H9 (cell line): ENCODE results near the gene DSG4. TPM values are rescaled to one million over a fixed set of nuclear protein-coding genes. Genes with fewer than 3 reads are reported as not detected.

Experiments used
- DNase-seq: peaks from one replicate; pipeline ENCODE4 v3.0.0-alpha.2; 2017
- H2AFZ ChIP-seq: one replicate; pipeline ENCODE4 v1.6.1; 2013; ENCODE audit warnings: mild to moderate bottlenecking, low read length, control low read depth, moderate library complexity
- H2AK5ac ChIP-seq: 2 replicates; pipeline ENCODE4 v1.6.1; 2013; ENCODE audit warnings: low read length, control low read depth, mixed read lengths; ENCODE audit not compliant: insufficient read length
- H2BK120ac ChIP-seq: one replicate; pipeline ENCODE4 v1.6.1; 2013; ENCODE audit warnings: low read depth, mild to moderate bottlenecking, low read length, control low read depth, inconsistent platforms; ENCODE audit not compliant: poor library complexity, severe bottlenecking
- H2BK12ac ChIP-seq: 2 replicates; pipeline ENCODE4 v1.6.1; 2013; ENCODE audit warnings: low read length, control low read depth, mixed read lengths, low read depth; ENCODE audit not compliant: insufficient read length
- H2BK15ac ChIP-seq: 2 replicates; pipeline ENCODE4 v1.6.1; 2013; ENCODE audit warnings: low read depth, low read length, control low read depth
- H2BK20ac ChIP-seq: one replicate; pipeline ENCODE4 v1.6.1; 2013; ENCODE audit warnings: low read depth, mild to moderate bottlenecking, low read length, control low read depth, inconsistent platforms; ENCODE audit not compliant: poor library complexity, severe bottlenecking
- H2BK5ac ChIP-seq: 2 replicates; pipeline ENCODE4 v1.6.1; 2013; ENCODE audit warnings: low read length, control low read depth, mixed read lengths; ENCODE audit not compliant: insufficient read length
- H3K14ac ChIP-seq: 2 replicates; pipeline ENCODE4 v1.6.1; 2013; ENCODE audit warnings: low read length, control low read depth; ENCODE audit not compliant: insufficient read depth
- H3K18ac ChIP-seq: 2 replicates; pipeline ENCODE4 v1.6.1; 2013; ENCODE audit warnings: low read depth, mild to moderate bottlenecking, mixed read lengths, low read length, control low read depth; ENCODE audit not compliant: insufficient read length
- H3K23ac ChIP-seq: 2 replicates; pipeline ENCODE4 v1.6.1; 2013; ENCODE audit warnings: low read length, control low read depth, mixed read lengths, low read depth; ENCODE audit not compliant: insufficient read length
- H3K23me2 ChIP-seq: 2 replicates; pipeline ENCODE4 v1.6.1; 2013; ENCODE audit warnings: low read depth, mild to moderate bottlenecking, mixed read lengths, low read length, control low read depth; ENCODE audit not compliant: insufficient read length, poor library complexity, severe bottlenecking
- H3K27ac ChIP-seq: 2 replicates; pipeline ENCODE4 v1.5.1; 2013; ENCODE audit warnings: low read length, control low read depth, mixed read lengths, low read depth; ENCODE audit not compliant: insufficient read length
- H3K27me3 ChIP-seq: 2 replicates; pipeline ENCODE4 v1.6.1; 2013; ENCODE audit warnings: low read length, control low read depth, inconsistent platforms; ENCODE audit not compliant: insufficient read depth
- H3K4ac ChIP-seq: 2 replicates; pipeline ENCODE4 v1.6.1; 2013; ENCODE audit warnings: low read depth, mild to moderate bottlenecking, control low read depth, inconsistent platforms, low read length, moderate library complexity
- H3K4me1 ChIP-seq: 2 replicates; pipeline ENCODE4 v1.6.1; 2013; ENCODE audit warnings: low read length, control low read depth, inconsistent platforms; ENCODE audit not compliant: insufficient read depth
- H3K4me2 ChIP-seq: 2 replicates; pipeline ENCODE4 v1.6.1; 2013; ENCODE audit warnings: low read length, control low read depth, mixed read lengths; ENCODE audit not compliant: insufficient read length, insufficient read depth
- H3K56ac ChIP-seq: 2 replicates; pipeline ENCODE4 v1.6.1; 2013; ENCODE audit warnings: low read depth, mild to moderate bottlenecking, mixed read lengths, low read length, control low read depth; ENCODE audit not compliant: insufficient read length
- H3K79me1 ChIP-seq: 2 replicates; pipeline ENCODE4 v1.6.1; 2013; ENCODE audit warnings: low read depth, mild to moderate bottlenecking, moderate library complexity, low read length, control low read depth, inconsistent platforms; ENCODE audit not compliant: insufficient read depth, poor library complexity, severe bottlenecking
- H3K79me2 ChIP-seq: 2 replicates; pipeline ENCODE4 v1.6.1; 2013; ENCODE audit warnings: low read length, control low read depth, inconsistent platforms; ENCODE audit not compliant: insufficient read depth
- H3K9ac ChIP-seq: 2 replicates; pipeline ENCODE4 v1.6.1; 2013; ENCODE audit warnings: low read length, control low read depth, mixed read lengths; ENCODE audit not compliant: insufficient read length; ENCODE audit errors: extremely low read depth
- H3K9me3 ChIP-seq: one replicate; pipeline ENCODE4 v1.6.1; 2013; ENCODE audit warnings: low read depth, low read length, inconsistent platforms; ENCODE audit not compliant: control insufficient read depth
- H3T11ph ChIP-seq: one replicate; pipeline ENCODE4 v1.6.1; 2013; ENCODE audit warnings: mild to moderate bottlenecking, low read length, control low read depth, inconsistent platforms
- H4K20me1 ChIP-seq: one replicate; pipeline ENCODE4 v1.6.1; 2013; ENCODE audit not compliant: control insufficient read depth, insufficient read length, insufficient read depth
- H4K5ac ChIP-seq: 2 replicates; pipeline ENCODE4 v1.6.1; 2013; ENCODE audit warnings: low read depth, mild to moderate bottlenecking, mixed read lengths, low read length, control low read depth; ENCODE audit not compliant: insufficient read length
- H4K8ac ChIP-seq: replicated peaks from 2 replicates; pipeline ENCODE4 v1.6.1; 2013; ENCODE audit warnings: low read length, control low read depth, mixed read lengths, low read depth; ENCODE audit not compliant: insufficient read length
- H4K91ac ChIP-seq: 2 replicates; pipeline ENCODE4 v1.6.1; 2013; ENCODE audit warnings: low read depth, mild to moderate bottlenecking, moderate library complexity, mixed read lengths, low read length, control low read depth; ENCODE audit not compliant: insufficient read length
- H3K27ac Mint-ChIP-seq, 3 experiments: 2 replicates in 2 of 3; 3 replicates in 1 of 3; pipeline ENCODE4 v1.8.0; 2020 to 2021; ENCODE audit warnings: mixed read lengths in 3 of 3, mild to moderate bottlenecking in 1 of 3, moderate library complexity in 1 of 3
- H3K27me3 Mint-ChIP-seq: 2 replicates; pipeline ENCODE4 v1.8.0; 2021; ENCODE audit warnings: low read depth, mild to moderate bottlenecking, moderate library complexity, mixed read lengths
- H3K36me3 Mint-ChIP-seq, 3 experiments: 2 replicates in 2 of 3; 3 replicates in 1 of 3; pipeline ENCODE4 v1.8.0; 2020 to 2021; ENCODE audit warnings: low read depth in 3 of 3, mixed read lengths in 3 of 3; ENCODE audit not compliant: insufficient read depth in 1 of 3
- H3K4me1 Mint-ChIP-seq, 2 experiments: 2 replicates each; pipeline ENCODE4 v1.8.0; 2020; ENCODE audit warnings: mixed read lengths in 2 of 2
- H3K4me3 Mint-ChIP-seq, 2 experiments: 2 replicates in 1 of 2; 3 replicates in 1 of 2; pipeline ENCODE4 v1.8.0; 2020 to 2021; ENCODE audit warnings: mild to moderate bottlenecking in 2 of 2, mixed read lengths in 2 of 2, moderate library complexity in 1 of 2
- H3K9me3 Mint-ChIP-seq, 2 experiments: 2 replicates in 1 of 2; 3 replicates in 1 of 2; pipeline ENCODE4 v1.8.0; 2020; ENCODE audit warnings: mild to moderate bottlenecking in 2 of 2, mixed read lengths in 2 of 2, moderate library complexity in 1 of 2
- WGBS: extraction: QIAGEN DNeasy Blood & Tissue Kit; methylation state at CpG from one replicate; pipeline ENCODE4 v1.1.7; 2013; ENCODE audit warnings: missing lambda C conversion rate, low lambda C conversion rate, mixed read lengths; ENCODE audit not compliant: insufficient read length; ENCODE audit errors: extremely low coverage; 5-methylcytosine and 5-hydroxymethylcytosine counted together
- total RNA-seq: library from RNA; stranded (reverse); gene quantifications from 2 replicates; pipeline ENCODE4 v1.2.1, GENCODE V29; 2021
- TF ChIP-seq, protein P1 (sequence below): fragments of 200-600 bp; sonication (generic); conservative IDR thresholded peaks from 3 replicates; pipeline ENCODE4 v1.8.0; 2021; ENCODE audit warnings: antibody characterized with exemption, mild to moderate bottlenecking

DSG4 gene
- total RNA-seq, 1 experiment from 2014 or later = not detected

GRCh38 chr18:31440787-31441186 lies 64.2 kb downstream of the DSG4 start:
- Histone ChIP-seq H2BK120ac (no peak overlapping the region), H3K23ac (no peak overlapping the region), H4K5ac (no peak overlapping the region), H3K27ac (no peak overlapping the region), H3K79me1 (no peaks in the 10 kb centered on the region), H2BK5ac (no peak overlapping the region), H3K4me2 (no peak overlapping the region), H2BK12ac (no peak overlapping the region), H3K4ac (no peak overlapping the region), H3T11ph (no peak overlapping the region), H2AK5ac (no peak overlapping the region), H2AFZ (no peak overlapping the region), H3K18ac (no peak overlapping the region), H2BK15ac (no peak overlapping the region), H4K8ac (no peak overlapping the region), H2BK20ac (no peak overlapping the region), H3K4me1 (no peaks in the 10 kb centered on the region), H3K56ac (no peak overlapping the region), H3K9ac (no peak overlapping the region), H3K14ac (no peak overlapping the region), H3K9me3 (no peaks in the 10 kb centered on the region), H3K23me2 (no peaks in the 10 kb centered on the region), H4K91ac (no peak overlapping the region), H4K20me1 (no peaks in the 10 kb centered on the region), H3K27me3 (no peaks in the 10 kb centered on the region), H3K79me2 (no peaks in the 10 kb centered on the region)
- no peak for DNase-seq
- H3K4me3 Mint-ChIP-seq = no peak overlapping the region
- TF ChIP-seq, protein P1, sequence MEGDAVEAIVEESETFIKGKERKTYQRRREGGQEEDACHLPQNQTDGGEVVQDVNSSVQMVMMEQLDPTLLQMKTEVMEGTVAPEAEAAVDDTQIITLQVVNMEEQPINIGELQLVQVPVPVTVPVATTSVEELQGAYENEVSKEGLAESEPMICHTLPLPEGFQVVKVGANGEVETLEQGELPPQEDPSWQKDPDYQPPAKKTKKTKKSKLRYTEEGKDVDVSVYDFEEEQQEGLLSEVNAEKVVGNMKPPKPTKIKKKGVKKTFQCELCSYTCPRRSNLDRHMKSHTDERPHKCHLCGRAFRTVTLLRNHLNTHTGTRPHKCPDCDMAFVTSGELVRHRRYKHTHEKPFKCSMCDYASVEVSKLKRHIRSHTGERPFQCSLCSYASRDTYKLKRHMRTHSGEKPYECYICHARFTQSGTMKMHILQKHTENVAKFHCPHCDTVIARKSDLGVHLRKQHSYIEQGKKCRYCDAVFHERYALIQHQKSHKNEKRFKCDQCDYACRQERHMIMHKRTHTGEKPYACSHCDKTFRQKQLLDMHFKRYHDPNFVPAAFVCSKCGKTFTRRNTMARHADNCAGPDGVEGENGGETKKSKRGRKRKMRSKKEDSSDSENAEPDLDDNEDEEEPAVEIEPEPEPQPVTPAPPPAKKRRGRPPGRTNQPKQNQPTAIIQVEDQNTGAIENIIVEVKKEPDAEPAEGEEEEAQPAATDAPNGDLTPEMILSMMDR = no peak
- H3K27me3 Mint-ChIP-seq = no peaks in the 10 kb centered on the region
- no peaks in the 10 kb centered on the region for H3K4me1 Mint-ChIP-seq
- H3K27ac Mint-ChIP-seq = no peak overlapping the region
- no peaks in the 10 kb centered on the region for H3K9me3 Mint-ChIP-seq
- WGBS = no CpG with 5 or more reads among the region's 6 CpGs
- no peaks in the 10 kb centered on the region for H3K36me3 Mint-ChIP-seq
